HepG2 (cell line): ENCODE measurements around the gene PSMD5. TPM values are rescaled to one million over a fixed set of nuclear protein-coding genes. Genes with fewer than 3 reads are reported as not detected.

ENCODE experiments used
- AHR ChIP-seq: IDR thresholded peaks from 2 replicates; pipeline ENCODE4 v1.6.1; 2018; ENCODE audit warnings: missing genetic modification reagents, missing compliant biosample characterization
- CC2D1A ChIP-seq: sonication (generic); formaldehyde crosslinking; IDR thresholded peaks from 2 replicates; pipeline ENCODE4 v1.8.1; 2023; ENCODE audit warnings: mild to moderate bottlenecking, missing genetic modification reagents
- DPF2 ChIP-seq: sonication (generic); formaldehyde crosslinking; IDR thresholded peaks from 2 replicates; pipeline ENCODE4 v1.4.0; 2020; ENCODE audit warnings: mild to moderate bottlenecking, low read depth, missing genetic modification reagents, borderline replicate concordance
- FOXP1 ChIP-seq, 2 experiments: fragments of 450-650 bp in 1 of 2; IDR thresholded peaks; 2 replicates each; pipeline ENCODE4 v1.6.1; 2017 to 2018; ENCODE audit warnings: antibody characterized with exemption in 1 of 2
- JDP2 ChIP-seq: sonication (generic); formaldehyde crosslinking; IDR thresholded peaks from 2 replicates; pipeline ENCODE4 v1.8.1; 2022; ENCODE audit warnings: missing genetic modification reagents, borderline replicate concordance
- KMT2A ChIP-seq: sonication (generic); formaldehyde crosslinking; IDR thresholded peaks from 2 replicates; pipeline ENCODE4 v1.4.0; 2020; ENCODE audit warnings: missing genetic modification reagents
- MEIS2 ChIP-seq: sonication (generic); formaldehyde crosslinking; IDR thresholded peaks from 2 replicates; pipeline ENCODE4 v1.9.0; 2021; ENCODE audit warnings: mild to moderate bottlenecking, missing genetic modification reagents
- NFIC ChIP-seq: IDR thresholded peaks from 2 replicates; pipeline ENCODE4 v1.6.1; 2012; ENCODE audit warnings: mild to moderate bottlenecking, low read length, inconsistent platforms
- PCBP2 ChIP-seq: fragments of 200-400 bp; formaldehyde crosslinking; optimal IDR thresholded peaks from 2 replicates; pipeline ENCODE3; 2018; ENCODE audit warnings: low read length, low read depth; ENCODE audit not compliant: poor library complexity, severe bottlenecking
- TMF1 ChIP-seq: sonication (generic); formaldehyde crosslinking; IDR thresholded peaks from 2 replicates; pipeline ENCODE4 v1.8.1; 2022; ENCODE audit warnings: low read depth, missing genetic modification reagents
- ZBTB3 ChIP-seq: sonication (generic); formaldehyde crosslinking; IDR thresholded peaks from 2 replicates; pipeline ENCODE4 v1.4.0; 2020; ENCODE audit warnings: low read depth, mild to moderate bottlenecking, moderate library complexity, missing genetic modification reagents, borderline replicate concordance
- ZNF101 ChIP-seq: sonication (generic); formaldehyde crosslinking; IDR thresholded peaks from 2 replicates; pipeline ENCODE4 v1.4.0; 2020; ENCODE audit warnings: mild to moderate bottlenecking, low read depth, missing genetic modification reagents, borderline replicate concordance
- ZNF253 ChIP-seq: sonication (generic); formaldehyde crosslinking; IDR thresholded peaks from 2 replicates; pipeline ENCODE4 v1.8.0; 2022; ENCODE audit warnings: mild to moderate bottlenecking, missing genetic modification reagents, borderline replicate concordance
- ZNF335 ChIP-seq: sonication (generic); formaldehyde crosslinking; IDR thresholded peaks from 2 replicates; pipeline ENCODE4 v1.4.0; 2020; ENCODE audit warnings: missing genetic modification reagents
- ZNF383 ChIP-seq: sonication (generic); formaldehyde crosslinking; IDR thresholded peaks from 2 replicates; pipeline ENCODE4 v1.4.0; 2020; ENCODE audit warnings: missing genetic modification reagents, mild to moderate bottlenecking, borderline replicate concordance
- ZNF563 ChIP-seq: sonication (generic); formaldehyde crosslinking; IDR thresholded peaks from 2 replicates; pipeline ENCODE4 v1.8.0; 2022; ENCODE audit warnings: mild to moderate bottlenecking, moderate library complexity, missing genetic modification reagents
- ZNF607 ChIP-seq: sonication (generic); formaldehyde crosslinking; IDR thresholded peaks from 2 replicates; pipeline ENCODE4 v1.5.1; 2020; ENCODE audit warnings: missing genetic modification reagents, mild to moderate bottlenecking, borderline replicate concordance
- ZNF614 ChIP-seq: IDR thresholded peaks from 2 replicates; pipeline ENCODE4 v1.6.1; 2018; ENCODE audit warnings: missing biosample characterization, missing genetic modification reagents, inconsistent platforms, borderline replicate concordance
- ZNF724P ChIP-seq: sonication (generic); formaldehyde crosslinking; IDR thresholded peaks from 2 replicates; pipeline ENCODE4 v1.8.0; 2022; ENCODE audit warnings: missing genetic modification reagents, borderline replicate concordance
- ZUFSP ChIP-seq: sonication (generic); formaldehyde crosslinking; IDR thresholded peaks from 2 replicates; pipeline ENCODE4 v1.9.0; 2021; ENCODE audit warnings: missing genetic modification reagents, mild to moderate bottlenecking, borderline replicate concordance
- polyA plus RNA-seq, 8 experiments: library from polyadenylated mRNA; depleted of rRNA in 3 of 8; stranded (reverse) in 7 of 8; unstranded in 1 of 8; fragments of >200 nt; fragmentation: Illumina TruSeq in 4 of 8; extraction: Trizol in 4 of 8; gene quantifications; 2 replicates each; pipeline versions ENCODE4 v1.2.1 to v1.2.3, GENCODE V29; 2011 to 2016; ENCODE audit warnings: low read depth in 4 of 8, missing spikeins in 1 of 8, mixed read lengths in 1 of 8; ENCODE audit not compliant: insufficient read depth in 1 of 8
- total RNA-seq, 5 experiments: library from RNA; depleted of rRNA; stranded (reverse); fragments of >200 nt; fragmentation: Illumina TruSeq; extraction: Trizol; gene quantifications; 2 replicates each; pipeline ENCODE4 v1.2.3, GENCODE V29; 2016; ENCODE audit warnings: low read depth in 1 of 5
- TF ChIP-seq, protein P1 (sequence below): sonication (generic); formaldehyde crosslinking; IDR thresholded peaks from 2 replicates; pipeline ENCODE4 v1.4.0; 2020; ENCODE audit warnings: low read depth, mild to moderate bottlenecking, missing genetic modification reagents
- TF ChIP-seq, protein P2 (sequence below): sonication (generic); formaldehyde crosslinking; IDR thresholded peaks from 2 replicates; pipeline ENCODE4 v1.4.0; 2020; ENCODE audit warnings: missing genetic modification reagents
- TF ChIP-seq, protein P3 (sequence below): sonication (generic); formaldehyde crosslinking; IDR thresholded peaks from 2 replicates; pipeline ENCODE4 v1.8.1; 2023; ENCODE audit warnings: mild to moderate bottlenecking, moderate library complexity, missing genetic modification reagents

The PSMD5 gene
- total and polyA plus RNA-seq, 2 of the 13 experiments (the other 11 are each of a cell fraction or from before 2014, with no cell fraction given): 12.7 to 18.1 TPM

DNA sequence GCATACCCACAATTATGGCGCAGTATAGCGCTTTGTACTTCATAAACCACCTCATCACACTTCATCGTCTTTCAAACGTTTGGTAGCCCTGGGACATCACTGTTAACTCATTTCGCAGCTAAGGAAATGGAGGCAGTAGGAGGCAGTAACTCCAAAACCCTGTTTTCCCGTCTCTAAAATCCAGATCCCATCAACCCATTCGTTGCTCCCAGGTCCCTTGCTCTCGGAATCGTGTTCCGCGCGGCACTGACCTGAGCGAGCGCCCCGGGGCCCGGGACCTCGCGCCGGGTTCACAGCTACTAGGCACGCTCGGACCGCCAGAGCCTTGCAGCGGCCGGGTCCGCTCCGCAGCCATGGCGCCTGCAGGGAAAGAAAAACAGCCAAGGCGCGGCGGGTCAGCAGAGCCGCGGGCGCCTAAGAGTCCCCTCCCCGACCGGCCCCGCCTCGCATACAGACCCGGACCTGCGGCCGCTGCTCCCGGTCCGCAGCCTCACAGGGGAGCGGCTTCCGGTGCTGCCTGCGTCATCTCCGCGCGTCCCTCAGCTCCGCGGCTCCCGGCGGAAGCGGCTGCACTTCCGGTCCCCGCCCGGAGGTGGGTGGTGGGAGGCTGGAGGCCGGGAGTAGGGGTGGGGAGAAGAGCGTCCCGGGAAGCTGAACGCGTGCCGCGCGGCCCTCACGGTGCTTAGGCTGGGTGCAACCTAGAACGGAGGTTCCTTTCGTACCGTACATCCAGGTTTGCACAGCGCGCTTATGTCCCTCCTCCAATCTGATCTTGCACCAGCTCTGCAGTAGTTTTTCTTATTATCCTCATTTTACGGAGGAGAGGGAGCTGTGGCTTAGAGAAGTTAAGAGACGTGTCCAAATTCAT lies 49.6 kb downstream of the PSMD5 start, which contains the start of gene FBXW2 (continued):
- no peak for TF ChIP-seq ZNF101 (CRISPR knock-in tag)
- no peak for TF ChIP-seq ZNF383 (CRISPR knock-in tag)
- TF ChIP-seq PCBP2: no peak
- TF ChIP-seq ZNF335: no peak; the same call in 1 of the 2 replicates
- TF ChIP-seq, protein P1, sequence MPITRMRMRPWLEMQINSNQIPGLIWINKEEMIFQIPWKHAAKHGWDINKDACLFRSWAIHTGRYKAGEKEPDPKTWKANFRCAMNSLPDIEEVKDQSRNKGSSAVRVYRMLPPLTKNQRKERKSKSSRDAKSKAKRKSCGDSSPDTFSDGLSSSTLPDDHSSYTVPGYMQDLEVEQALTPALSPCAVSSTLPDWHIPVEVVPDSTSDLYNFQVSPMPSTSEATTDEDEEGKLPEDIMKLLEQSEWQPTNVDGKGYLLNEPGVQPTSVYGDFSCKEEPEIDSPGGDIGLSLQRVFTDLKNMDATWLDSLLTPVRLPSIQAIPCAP (CRISPR knock-in tag): no peak
- TF ChIP-seq FOXP1 (IDR thresholded peaks at IDR 0.05): no peak
- TF ChIP-seq FOXP1 (CRISPR knock-in tag; IDR thresholded peaks at IDR 0.05): peak; percentile 40; the same call in 1 of the 2 replicates
- TF ChIP-seq ZNF607: peak; percentile 69; the same call in 1 of the 2 replicates
- TF ChIP-seq ZNF614 (CRISPR knock-in tag): peak; percentile 89; the same call in 1 of the 2 replicates
- 0 out of 2 replicates have a peak, but pooled peaks have one; percentile 55 for TF ChIP-seq ZBTB3
- TF ChIP-seq AHR (CRISPR knock-in tag): peak; percentile 97
- TF ChIP-seq NFIC: no peak
- TF ChIP-seq ZUFSP (CRISPR knock-in tag): no peak
- no peak for TF ChIP-seq TMF1 (CRISPR knock-in tag)
- no peak for TF ChIP-seq DPF2 (CRISPR knock-in tag)
- no peak for TF ChIP-seq ZNF563 (CRISPR knock-in tag)
- TF ChIP-seq ZNF724P: no peak; the same call in 1 of the 2 replicates
- TF ChIP-seq, protein P2, sequence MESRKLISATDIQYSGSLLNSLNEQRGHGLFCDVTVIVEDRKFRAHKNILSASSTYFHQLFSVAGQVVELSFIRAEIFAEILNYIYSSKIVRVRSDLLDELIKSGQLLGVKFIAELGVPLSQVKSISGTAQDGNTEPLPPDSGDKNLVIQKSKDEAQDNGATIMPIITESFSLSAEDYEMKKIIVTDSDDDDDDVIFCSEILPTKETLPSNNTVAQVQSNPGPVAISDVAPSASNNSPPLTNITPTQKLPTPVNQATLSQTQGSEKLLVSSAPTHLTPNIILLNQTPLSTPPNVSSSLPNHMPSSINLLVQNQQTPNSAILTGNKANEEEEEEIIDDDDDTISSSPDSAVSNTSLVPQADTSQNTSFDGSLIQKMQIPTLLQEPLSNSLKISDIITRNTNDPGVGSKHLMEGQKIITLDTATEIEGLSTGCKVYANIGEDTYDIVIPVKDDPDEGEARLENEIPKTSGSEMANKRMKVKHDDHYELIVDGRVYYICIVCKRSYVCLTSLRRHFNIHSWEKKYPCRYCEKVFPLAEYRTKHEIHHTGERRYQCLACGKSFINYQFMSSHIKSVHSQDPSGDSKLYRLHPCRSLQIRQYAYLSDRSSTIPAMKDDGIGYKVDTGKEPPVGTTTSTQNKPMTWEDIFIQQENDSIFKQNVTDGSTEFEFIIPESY (CRISPR knock-in tag): peak; percentile 55; the same call in 1 of the 2 replicates
- TF ChIP-seq ZNF253 (CRISPR knock-in tag): 0 out of 2 replicates have a peak, but pooled peaks have one; percentile 78
- TF ChIP-seq KMT2A: peak; percentile 99
- TF ChIP-seq, protein P3, sequence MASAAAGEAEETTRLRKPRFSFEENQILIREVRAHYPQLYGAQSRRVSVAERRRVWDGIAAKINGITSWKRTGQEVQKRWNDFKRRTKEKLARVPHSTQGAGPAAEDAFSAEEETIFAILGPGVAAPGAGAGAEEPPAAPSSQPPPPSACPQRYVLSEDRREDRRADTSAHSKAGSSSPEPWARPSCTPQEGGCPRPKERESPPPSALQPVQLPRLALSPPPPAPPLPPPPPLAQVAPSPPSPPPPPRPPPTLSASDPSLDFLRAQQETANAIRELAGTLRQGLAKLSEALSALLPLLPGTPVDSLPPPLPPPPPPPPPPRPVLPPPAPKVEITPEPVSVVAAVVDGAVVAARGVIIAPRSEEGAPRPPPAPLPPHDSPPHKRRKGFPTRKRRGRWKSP: peak; percentile 67
- TF ChIP-seq MEIS2: no peak
- TF ChIP-seq JDP2 (CRISPR knock-in tag): no peak
- no peak for TF ChIP-seq CC2D1A (CRISPR knock-in tag)
